Immature natural killer cell (primary cell): ENCODE results near the gene LRGUK. TPM values are rescaled to one million over a fixed set of nuclear protein-coding genes. Genes with fewer than 3 reads are reported as not detected.
"Not testable (repeated sequence)": the region's sequence is repeated elsewhere in the genome, so short reads cannot be mapped to it uniquely, and the experiment has no call there.

Experiments used
- DNase-seq, 3 donors: peaks; one replicate each; pipeline ENCODE4 v3.0.0; 2022; ENCODE audit warnings: mixed read lengths in 1 of 3
- H3K27ac Mint-ChIP-seq, 6 donors: one replicate each; pipeline ENCODE4 v1.8.0; 2020; ENCODE audit warnings: mixed read lengths in 6 of 6, mild to moderate bottlenecking in 5 of 6, inconsistent platforms in 4 of 6, moderate library complexity in 3 of 6
- H3K27me3 Mint-ChIP-seq, 3 donors: one replicate each; pipeline ENCODE4 v1.8.0; 2020 to 2021; ENCODE audit warnings: low read depth in 3 of 3, mild to moderate bottlenecking in 3 of 3, mixed read lengths in 3 of 3, moderate library complexity in 3 of 3, inconsistent platforms in 1 of 3
- H3K36me3 Mint-ChIP-seq, 3 donors: one replicate each; pipeline ENCODE4 v1.8.0; 2020; ENCODE audit warnings: mixed read lengths in 3 of 3, inconsistent platforms in 2 of 3, mild to moderate bottlenecking in 2 of 3
- H3K4me1 Mint-ChIP-seq, 2 donors: one replicate each; pipeline ENCODE4 v1.8.0; 2020; ENCODE audit warnings: inconsistent platforms in 2 of 2, mild to moderate bottlenecking in 2 of 2, mixed read lengths in 2 of 2, moderate library complexity in 1 of 2
- H3K4me3 Mint-ChIP-seq, 5 donors: one replicate each; pipeline ENCODE4 v1.8.0; 2020; ENCODE audit warnings: mild to moderate bottlenecking in 5 of 5, mixed read lengths in 5 of 5, inconsistent platforms in 3 of 5, moderate library complexity in 3 of 5
- H3K9me3 Mint-ChIP-seq, 6 donors: one replicate each; pipeline ENCODE4 v1.8.0; 2020; ENCODE audit warnings: mild to moderate bottlenecking in 6 of 6, mixed read lengths in 6 of 6, inconsistent platforms in 4 of 6, moderate library complexity in 3 of 6
- polyA plus RNA-seq, 3 donors: library from polyadenylated mRNA; unstranded; fragments of 300-500 nt; fragmentation: Illumina TruSeq; gene quantifications; one replicate each; pipeline ENCODE4 v1.2.3, GENCODE V29; 2021

The LRGUK gene
- polyA plus RNA-seq, 3 donors from 2014 or later, result not detected

GRCh38 chr7:134203186-134203889, 76.2 kb downstream of the LRGUK start:
- peaks cover 0 to 2% (median 0%) of the 10 kb centered on the region in 3 donors for H3K27me3 Mint-ChIP-seq
- H3K36me3 Mint-ChIP-seq, result peaks cover 0 to 3% (median 3%) of the 10 kb centered on the region in 3 donors
- H3K9me3 Mint-ChIP-seq, result no peaks in the 10 kb centered on the region
- no peak overlapping the region for H3K27ac Mint-ChIP-seq
- DNase-seq, result no peak
- H3K4me1 Mint-ChIP-seq, result no peaks in the 10 kb centered on the region
- H3K4me3 Mint-ChIP-seq, result no peak overlapping the region

GRCh38 chr7:134209322-134210015, 82.3 kb downstream of the LRGUK start:
- Mint-ChIP-seq H3K4me1 (no peaks in the 10 kb centered on the region), H3K4me3 (no peak overlapping the region), H3K27ac (no peak overlapping the region), H3K27me3 (peaks cover 0 to 4% (median 3%) of the 10 kb centered on the region in 3 donors), H3K36me3 (peaks cover 0 to 3% (median 0%) of the 10 kb centered on the region in 3 donors), H3K9me3 (no peaks in the 10 kb centered on the region)
- DNase-seq, result no peak

- Mint-ChIP-seq H3K4me3 (no peak overlapping the region), H3K36me3 (no peaks in the 10 kb centered on the region), H3K27me3 (peaks cover 0 to 4% (median 3%) of the 10 kb centered on the region in 3 donors), H3K9me3 (no peaks in the 10 kb centered on the region), H3K4me1 (no peaks in the 10 kb centered on the region), H3K27ac (no peak overlapping the region)
- DNase-seq, result no peak
Measured at GRCh38 chr7:134210227-134210626, 83.1 kb downstream of the LRGUK start.

GRCh38 chr7:134210976-134211663, 84.0 kb downstream of the LRGUK start:
- no peaks in the 10 kb centered on the region for H3K36me3 Mint-ChIP-seq
- peaks cover 0 to 4% (median 3%) of the 10 kb centered on the region in 3 donors for H3K27me3 Mint-ChIP-seq
- H3K4me3 Mint-ChIP-seq, result no peak overlapping the region
- no peak for DNase-seq
- no peak overlapping the region for H3K27ac Mint-ChIP-seq
- H3K4me1 Mint-ChIP-seq, result no peaks in the 10 kb centered on the region
- H3K9me3 Mint-ChIP-seq, result no peaks in the 10 kb centered on the region

GRCh38 chr7:134211817-134212216, 84.7 kb downstream of the LRGUK start:
- Mint-ChIP-seq H3K4me3 (no peak overlapping the region), H3K27ac (no peak overlapping the region)

GRCh38 chr7:134212576-134213546, 85.7 kb downstream of the LRGUK start:
- Mint-ChIP-seq H3K27ac (no peak overlapping the region), H3K9me3 (no peaks in the 10 kb centered on the region), H3K4me1 (no peaks in the 10 kb centered on the region), H3K36me3 (no peaks in the 10 kb centered on the region), H3K4me3 (no peak overlapping the region), H3K27me3 (peaks cover 0 to 4% (median 3%) of the 10 kb centered on the region in 3 donors)
- DNase-seq, result no peak

More at GRCh38 chr7:134211817-134212216, 84.7 kb downstream of the LRGUK start:
- H3K36me3 Mint-ChIP-seq, result no peaks in the 10 kb centered on the region
- H3K4me1 Mint-ChIP-seq, result no peaks in the 10 kb centered on the region
- H3K27me3 Mint-ChIP-seq, result peaks cover 0 to 4% (median 3%) of the 10 kb centered on the region in 3 donors
- no peaks in the 10 kb centered on the region for H3K9me3 Mint-ChIP-seq
- no peak for DNase-seq

- no peak overlapping the region for H3K27ac Mint-ChIP-seq
- DNase-seq, result no peak
- H3K36me3 Mint-ChIP-seq, result peaks cover 0 to 8% (median 0%) of the 10 kb centered on the region in 3 donors
- H3K9me3 Mint-ChIP-seq, result peaks cover 0 to 4% (median 0%) of the 10 kb centered on the region in 6 donors
- H3K27me3 Mint-ChIP-seq, result peaks cover 0 to 9% (median 0%) of the 10 kb centered on the region in 3 donors
- no peaks in the 10 kb centered on the region for H3K4me1 Mint-ChIP-seq
- no peak overlapping the region for H3K4me3 Mint-ChIP-seq
Measured at GRCh38 chr7:134220236-134220635, 93.1 kb downstream of the LRGUK start.

GRCh38 chr7:134231296-134231695, 104.2 kb downstream of the LRGUK start:
- H3K36me3 Mint-ChIP-seq, H3K4me3 Mint-ChIP-seq, H3K27ac Mint-ChIP-seq, H3K27me3 Mint-ChIP-seq, DNase-seq, H3K4me1 Mint-ChIP-seq: not testable (repeated sequence)
- peaks cover 0 to 16% (median 6%) of the 10 kb centered on the region in 6 donors for H3K9me3 Mint-ChIP-seq

- Mint-ChIP-seq H3K4me3 (no peak overlapping the region), H3K27me3 (peaks cover 2 to 6% (median 4%) of the 10 kb centered on the region in 3 donors), H3K27ac (no peak overlapping the region), H3K9me3 (peaks cover 3 to 23% (median 9%) of the 10 kb centered on the region in 6 donors), H3K4me1 (no peaks in the 10 kb centered on the region), H3K36me3 (peaks cover 0 to 3% (median 0%) of the 10 kb centered on the region in 3 donors)
- DNase-seq, result no peak
Measured at GRCh38 chr7:134234216-134234615, 107.1 kb downstream of the LRGUK start.

- peaks cover 4 to 25% (median 14%) of the 10 kb centered on the region in 6 donors for H3K9me3 Mint-ChIP-seq
- H3K27ac Mint-ChIP-seq, result no peak overlapping the region
- H3K36me3 Mint-ChIP-seq, result no peaks in the 10 kb centered on the region
- H3K4me3 Mint-ChIP-seq, result no peak overlapping the region
- H3K27me3 Mint-ChIP-seq, result peaks cover 1 to 16% (median 8%) of the 10 kb centered on the region in 3 donors
- no peak for DNase-seq
- no peaks in the 10 kb centered on the region for H3K4me1 Mint-ChIP-seq
Measured at GRCh38 chr7:134245253-134245652, 118.1 kb downstream of the LRGUK start.

- H3K9me3 Mint-ChIP-seq, result peaks cover 0 to 16% (median 8%) of the 10 kb centered on the region in 6 donors
- H3K27me3 Mint-ChIP-seq, result peaks cover 6 to 14% (median 8%) of the 10 kb centered on the region in 3 donors
- no peaks in the 10 kb centered on the region for H3K36me3 Mint-ChIP-seq
- no peak overlapping the region for H3K4me3 Mint-ChIP-seq
- H3K27ac Mint-ChIP-seq, result no peak overlapping the region
- no peaks in the 10 kb centered on the region for H3K4me1 Mint-ChIP-seq
- no peak for DNase-seq
Measured at GRCh38 chr7:134246347-134246746, 119.2 kb downstream of the LRGUK start.

GRCh38 chr7:134246761-134247160, 119.6 kb downstream of the LRGUK start:
- H3K27ac Mint-ChIP-seq, result no peak overlapping the region
- peaks cover 6 to 14% (median 8%) of the 10 kb centered on the region in 3 donors for H3K27me3 Mint-ChIP-seq
- no peaks in the 10 kb centered on the region for H3K36me3 Mint-ChIP-seq

GRCh38 chr7:134248196-134248595, 121.1 kb downstream of the LRGUK start:
- DNase-seq, result no peak
- Mint-ChIP-seq H3K27me3 (peaks cover 6 to 11% (median 7%) of the 10 kb centered on the region in 3 donors), H3K4me1 (no peaks in the 10 kb centered on the region), H3K36me3 (no peaks in the 10 kb centered on the region), H3K9me3 (peaks cover 0 to 2% (median under 1%) of the 10 kb centered on the region in 6 donors), H3K4me3 (no peak overlapping the region), H3K27ac (no peak overlapping the region)

More at GRCh38 chr7:134246761-134247160, 119.6 kb downstream of the LRGUK start:
- no peak for DNase-seq
- no peaks in the 10 kb centered on the region for H3K4me1 Mint-ChIP-seq
- H3K9me3 Mint-ChIP-seq, result peaks cover 0 to 11% (median 5%) of the 10 kb centered on the region in 6 donors
- no peak overlapping the region for H3K4me3 Mint-ChIP-seq
